HG03039 (cell line): Measurements from ENCODE around the gene EPN2.

Experiments used
- ATAC-seq: cut with Tn5 transposase; IDR thresholded peaks from one replicate; pipeline ENCODE4 v1.9.1; 2021; ENCODE audit warnings: mild to moderate bottlenecking, moderate library complexity; ENCODE audit not compliant: unreplicated experiment

The EPN2 gene

GRCh38 chr17:19377602-19378415 is 140.6 kb downstream of the EPN2 start:
- ATAC-seq = peak; percentile 84

GRCh38 chr17:19378416-19379360 is 141.5 kb downstream of the EPN2 start, which contains the start of gene MAPK7:
Gene MAPK7, plus strand, starts transcription at chr17:19378498. Its CDS starts 403 bp downstream, at chr17:19378901.
- no peak for ATAC-seq

- no peak for ATAC-seq
Observed at GRCh38 chr17:19379361-19380065, 142.3 kb downstream of the EPN2 start.

GRCh38 chr17:19380481-19381301 is 143.5 kb downstream of the EPN2 start:
- ATAC-seq = no peak

- ATAC-seq = no peak
Observed at GRCh38 chr17:19381361-19381740, 144.2 kb downstream of the EPN2 start.

- ATAC-seq = no peak
Observed at GRCh38 chr17:19381741-19382444, 144.7 kb downstream of the EPN2 start.

GRCh38 chr17:19382531-19383444 is 145.6 kb downstream of the EPN2 start:
- ATAC-seq = no peak

- no peak for ATAC-seq
Observed at GRCh38 chr17:19383681-19384470, 146.7 kb downstream of the EPN2 start.

- no peak for ATAC-seq
Observed at GRCh38 chr17:19384723-19385391, 147.7 kb downstream of the EPN2 start.

- no peak for ATAC-seq
Observed at GRCh38 chr17:19385521-19385983, 148.4 kb downstream of the EPN2 start.
